GM12872 (cell line): ENCODE results near the gene HOXD10.

Source experiments
- TF ChIP-seq, protein P1 (sequence below): IDR thresholded peaks from 3 replicates; pipeline ENCODE4 v1.5.1; 2011; ENCODE audit warnings: low read depth, mild to moderate bottlenecking, low read length, moderate library complexity; ENCODE audit not compliant: insufficient read depth

HOXD10 gene

DNA sequence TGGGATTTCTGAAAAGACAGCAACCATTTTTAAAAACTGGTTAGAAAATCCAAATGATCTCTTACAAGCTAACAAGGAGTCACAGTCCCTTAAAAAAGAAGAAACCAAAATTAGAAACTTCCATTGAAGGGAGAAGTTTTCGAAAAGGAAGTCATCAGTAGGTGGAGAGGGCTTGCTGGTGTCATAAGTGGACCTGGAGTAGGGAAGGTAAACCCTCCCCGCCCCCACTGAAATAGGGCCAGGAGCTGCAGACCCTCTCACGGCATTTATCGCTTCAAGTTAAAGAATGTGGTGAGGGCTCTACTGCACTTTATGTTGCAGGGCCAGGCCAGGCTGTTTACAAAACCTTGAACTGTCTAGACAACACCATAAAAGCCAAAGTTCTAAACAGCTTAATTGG, 6.6 kb upstream of the HOXD10 start:
- TF ChIP-seq, protein P1, sequence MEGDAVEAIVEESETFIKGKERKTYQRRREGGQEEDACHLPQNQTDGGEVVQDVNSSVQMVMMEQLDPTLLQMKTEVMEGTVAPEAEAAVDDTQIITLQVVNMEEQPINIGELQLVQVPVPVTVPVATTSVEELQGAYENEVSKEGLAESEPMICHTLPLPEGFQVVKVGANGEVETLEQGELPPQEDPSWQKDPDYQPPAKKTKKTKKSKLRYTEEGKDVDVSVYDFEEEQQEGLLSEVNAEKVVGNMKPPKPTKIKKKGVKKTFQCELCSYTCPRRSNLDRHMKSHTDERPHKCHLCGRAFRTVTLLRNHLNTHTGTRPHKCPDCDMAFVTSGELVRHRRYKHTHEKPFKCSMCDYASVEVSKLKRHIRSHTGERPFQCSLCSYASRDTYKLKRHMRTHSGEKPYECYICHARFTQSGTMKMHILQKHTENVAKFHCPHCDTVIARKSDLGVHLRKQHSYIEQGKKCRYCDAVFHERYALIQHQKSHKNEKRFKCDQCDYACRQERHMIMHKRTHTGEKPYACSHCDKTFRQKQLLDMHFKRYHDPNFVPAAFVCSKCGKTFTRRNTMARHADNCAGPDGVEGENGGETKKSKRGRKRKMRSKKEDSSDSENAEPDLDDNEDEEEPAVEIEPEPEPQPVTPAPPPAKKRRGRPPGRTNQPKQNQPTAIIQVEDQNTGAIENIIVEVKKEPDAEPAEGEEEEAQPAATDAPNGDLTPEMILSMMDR: no peak

DNA sequence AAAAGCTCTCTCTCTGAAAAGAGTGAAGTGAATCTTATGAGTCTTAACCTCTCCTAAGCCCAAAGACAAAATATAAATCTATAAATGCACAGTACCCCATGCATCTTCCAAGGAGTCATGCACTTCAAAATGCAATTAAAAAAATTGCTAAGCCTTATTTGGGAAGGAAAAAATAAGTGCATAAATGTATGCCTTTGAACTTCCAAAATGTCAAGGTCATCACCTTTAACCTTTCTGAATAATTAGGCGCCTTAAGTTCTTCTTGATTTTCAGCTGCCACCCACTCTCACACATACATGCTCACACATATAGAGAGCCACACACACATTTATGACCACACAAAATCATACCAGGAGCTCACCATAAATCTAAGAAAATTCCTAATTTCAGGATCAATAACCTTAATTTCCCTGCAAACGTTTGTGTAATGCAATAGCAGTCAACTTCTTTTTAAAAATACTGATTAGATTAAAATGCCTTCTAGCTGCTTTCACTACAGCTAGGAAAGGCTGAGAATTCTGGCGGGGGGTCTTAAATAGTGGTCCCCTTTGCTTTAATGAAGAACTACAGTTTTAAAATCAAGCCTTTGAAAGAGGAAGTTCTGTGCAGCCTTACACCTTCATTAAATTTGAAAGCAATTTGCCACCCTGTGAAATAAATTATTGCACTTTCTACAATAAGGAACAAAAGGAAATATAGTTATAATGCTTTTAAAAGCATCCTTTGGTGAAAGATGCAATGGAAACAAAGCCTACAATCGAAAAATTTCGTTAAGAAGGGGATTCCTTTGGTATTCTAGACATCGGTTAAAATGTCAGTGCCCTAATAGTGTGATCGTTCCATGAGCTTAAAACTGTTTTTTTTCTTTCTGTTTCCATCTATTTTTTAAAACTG, 5.9 kb upstream of the HOXD10 start:
- TF ChIP-seq, protein P1: no peak

DNA sequence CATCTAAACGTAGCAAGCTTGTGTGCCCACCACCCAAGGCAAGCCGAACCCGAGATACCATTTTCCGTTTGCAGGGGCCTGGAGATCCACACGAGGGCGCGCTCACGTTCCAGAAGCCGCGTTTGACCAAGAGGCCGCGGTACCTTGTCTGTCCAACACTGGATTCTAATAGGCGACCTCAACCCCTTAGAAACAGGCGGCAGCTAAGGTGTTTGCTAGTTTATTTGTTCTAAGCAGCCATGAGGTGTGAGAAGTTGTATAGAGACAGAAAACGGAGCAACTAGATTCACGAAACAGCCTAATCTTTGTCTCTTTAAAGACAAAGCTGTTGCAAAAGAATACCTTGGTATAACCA, 5.3 kb upstream of the HOXD10 start:
- TF ChIP-seq, protein P1: peak; percentile 82

DNA sequence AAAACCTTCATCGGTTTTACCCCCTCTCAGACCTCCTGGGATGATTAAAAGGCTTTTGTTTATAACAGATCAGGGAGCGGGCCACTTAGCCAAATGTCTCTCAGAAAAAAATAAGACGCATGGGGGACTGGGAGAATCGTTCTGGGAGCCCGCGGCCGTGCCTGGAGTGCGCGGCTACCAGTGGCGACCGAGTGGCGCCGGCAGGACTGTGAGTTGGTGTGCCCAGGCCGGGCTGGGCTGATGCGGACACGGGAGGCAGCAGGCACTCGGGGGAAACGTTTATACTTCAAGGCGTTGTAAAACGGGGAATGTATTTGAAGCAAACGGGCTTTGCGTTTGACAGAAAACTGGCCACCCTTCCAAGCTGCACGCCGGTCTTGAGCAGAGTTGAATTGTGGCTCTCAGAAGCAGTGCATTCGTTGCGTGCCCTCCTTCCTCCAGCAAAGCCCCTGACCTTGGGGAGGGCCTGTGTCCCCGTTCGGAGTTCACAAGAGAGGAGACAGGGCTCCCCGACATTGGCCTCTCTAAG, 4.7 kb upstream of the HOXD10 start:
- TF ChIP-seq, protein P1: no peak

DNA sequence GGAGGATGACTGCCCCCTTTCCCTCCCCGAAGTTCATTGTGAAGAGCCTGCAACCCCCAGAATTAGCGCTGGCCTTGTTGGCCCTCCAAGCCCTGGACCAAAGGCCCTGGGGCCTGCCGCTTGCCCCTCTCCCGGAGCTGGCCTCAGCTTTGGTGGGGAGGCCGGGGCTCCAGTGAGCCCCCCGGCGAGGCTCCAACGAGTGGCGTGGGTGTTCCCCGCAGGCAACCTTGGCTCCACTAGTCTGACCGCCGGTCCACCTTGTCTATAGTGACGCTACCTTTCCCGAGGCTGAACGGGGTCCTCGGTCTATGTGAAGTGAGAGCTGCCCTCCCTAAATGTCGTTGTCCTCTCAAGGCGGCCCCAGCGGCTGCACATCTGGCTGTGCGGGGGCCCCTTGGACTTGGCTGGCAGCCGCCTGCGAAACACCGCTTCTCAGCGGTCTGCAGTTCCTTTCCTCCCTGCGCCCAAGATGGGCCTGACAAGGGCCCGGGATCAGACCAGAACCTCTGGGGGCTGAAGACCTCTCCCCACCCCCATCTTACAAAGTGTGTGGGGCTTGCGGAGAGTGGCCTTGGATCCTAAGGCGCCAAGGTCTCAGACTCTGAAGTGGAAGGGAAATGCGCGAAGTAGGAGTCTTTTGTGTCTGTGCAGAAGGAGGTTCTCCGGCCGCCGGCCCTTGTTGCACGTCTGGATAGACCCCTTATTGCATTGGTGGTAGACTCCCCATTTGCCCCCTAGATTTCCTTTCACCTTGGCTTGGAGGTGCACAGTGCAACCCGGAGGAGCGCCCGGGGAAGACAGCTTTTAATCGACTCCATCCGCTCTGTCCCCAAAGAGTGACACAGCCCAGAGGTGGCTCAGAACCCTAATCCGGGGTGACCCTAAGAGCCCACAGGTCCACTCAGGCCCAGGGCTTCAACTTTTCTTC, 3.9 kb upstream of the HOXD10 start:
- TF ChIP-seq, protein P1: no peak

DNA sequence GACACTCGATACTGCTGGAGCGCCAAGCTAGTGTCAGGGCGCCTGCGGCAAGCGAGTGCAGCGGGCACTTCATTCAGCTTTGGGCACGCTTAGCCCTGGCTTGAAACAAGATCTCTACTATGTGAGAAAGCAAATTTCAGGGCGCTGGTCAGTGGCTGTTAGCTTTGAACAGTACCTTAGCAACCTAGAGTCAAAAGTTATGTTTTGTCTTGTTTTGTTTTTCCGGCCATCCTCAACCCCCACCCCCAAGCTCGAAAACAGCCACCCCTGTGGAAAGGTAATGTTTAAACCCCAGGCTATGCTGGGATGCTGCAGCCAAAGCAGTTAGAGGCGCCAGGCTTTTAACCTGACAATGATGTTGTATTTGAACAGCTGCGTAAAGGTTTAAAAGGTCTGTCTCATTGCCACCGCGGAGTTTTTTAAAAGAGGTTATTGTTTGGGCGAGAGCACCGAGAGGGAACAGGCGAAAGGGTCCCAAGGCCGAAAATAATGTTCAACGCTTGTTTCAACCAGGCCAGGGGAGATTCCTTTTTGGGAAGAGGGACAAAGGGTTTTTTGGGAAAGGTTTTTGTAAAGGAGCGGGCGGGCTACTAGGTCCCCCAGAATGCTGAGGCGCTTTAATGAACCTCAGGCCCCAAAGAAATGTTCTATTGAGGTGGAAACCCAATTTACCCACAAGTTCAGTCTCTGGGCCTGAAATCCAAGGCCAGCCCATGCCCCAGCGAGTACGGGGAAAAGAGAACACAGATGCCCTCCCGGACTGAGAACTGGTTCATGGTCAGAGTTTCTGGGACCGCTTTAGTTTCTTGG, 2.3 kb upstream of the HOXD10 start:
- TF ChIP-seq, protein P1: no peak
